ENCODE results near the gene KLRC4. TPM values are rescaled to one million over a fixed set of nuclear protein-coding genes. Genes with fewer than 3 reads are reported as not detected.
A peak's percentile ranks its signal among the peaks of the same experiment; 100 is the strongest.

Gene KLRC4
- total and polyA plus RNA-seq, 2 experiments from 2014 or later = not detected

GRCh38 chr12:10457760-10458159 lies 48.2 kb upstream of the KLRC4 start:
- Histone ChIP-seq H3F3A (replicated peaks; ENCODE audit: low read depth) (no peaks in the 10 kb centered on the region), H3K4me3 (no peak overlapping the region), H3K36me3 (ENCODE audit: insufficient read depth) (no peaks in the 10 kb centered on the region), H3K27me3 (ENCODE audit: insufficient read depth) (no peaks in the 10 kb centered on the region), H4K20me1 (replicated peaks; ENCODE audit: insufficient read depth) (no peaks in the 10 kb centered on the region), H3K27ac (ENCODE audit: low read depth) (0 out of 2 replicates have a peak overlapping the region, but pooled peaks have one; percentile 0), H3K9me2 (ENCODE audit: insufficient read depth) (no peaks in the 10 kb centered on the region; the same call in 1 of the 2 replicates), H3K79me2 (replicated peaks; ENCODE audit: insufficient read depth) (no peaks in the 10 kb centered on the region), H3K4me1 (ENCODE audit: insufficient read depth) (peaks cover 9% of the 10 kb centered on the region), H3K4me2 (peak overlapping the region; percentile 29), H2AFZ (0 out of 2 replicates have a peak overlapping the region, but pooled peaks have one; percentile 2)
- Mint-ChIP-seq H3K9me3 (peaks cover 28% of the 10 kb centered on the region; the same call in 2 of the 3 replicates), H3K4me3 (no peak overlapping the region), H3K27me3 (ENCODE audit: insufficient read depth, low read depth, poor library complexity) (peaks cover 2% of the 10 kb centered on the region), H3K36me3 (ENCODE audit: low read depth) (peaks cover 15% of the 10 kb centered on the region; the same call in 1 of the 3 replicates), H3K4me1 (peaks cover 11% of the 10 kb centered on the region; the same call in 2 of the 3 replicates), H3K27ac (peak overlapping the region; percentile 48; the same call in 1 of the 2 replicates)
- DNase-seq (ENCODE audit: low spot score) (peak; percentile 84), ATAC-seq (peak; percentile 97)
- TF ChIP-seq ZNF462 (CRISPR knock-in tag; IDR thresholded peaks at IDR 0.05) (0 out of 2 replicates have a peak, but pooled peaks have one; percentile 29), JUNB (IDR thresholded peaks at IDR 0.05; ENCODE audit: unreplicated experiment) (no peak), ZNF114 (CRISPR knock-in tag; IDR thresholded peaks at IDR 0.05) (0 out of 2 replicates have a peak, but pooled peaks have one; percentile 45)

- Mint-ChIP-seq H3K27me3 (ENCODE audit: insufficient read depth, low read depth, poor library complexity) (peaks cover 2% of the 10 kb centered on the region), H3K9me3 (peaks cover 28% of the 10 kb centered on the region; the same call in 2 of the 3 replicates), H3K4me3 (no peak overlapping the region), H3K4me1 (peaks cover 11% of the 10 kb centered on the region; the same call in 2 of the 3 replicates), H3K36me3 (ENCODE audit: low read depth) (peaks cover 15% of the 10 kb centered on the region; the same call in 1 of the 3 replicates), H3K27ac (no peak overlapping the region)
- H3K27ac ChIP-seq (ENCODE audit: low read depth) = no peak overlapping the region
- ATAC-seq (no peak), DNase-seq (ENCODE audit: low spot score) (no peak)
- H4K20me1 ChIP-seq (replicated peaks; ENCODE audit: insufficient read depth) = no peaks in the 10 kb centered on the region
- no peaks in the 10 kb centered on the region for H3F3A ChIP-seq (replicated peaks; ENCODE audit: low read depth)
- no peaks in the 10 kb centered on the region for H3K27me3 ChIP-seq (ENCODE audit: insufficient read depth)
- H3K4me2 ChIP-seq = no peak overlapping the region
- 0 out of 2 replicates have a peak overlapping the region, but pooled peaks have one; percentile 2 for H2AFZ ChIP-seq
- H3K4me3 ChIP-seq = no peak overlapping the region
- no peaks in the 10 kb centered on the region; the same call in 1 of the 2 replicates for H3K9me2 ChIP-seq (ENCODE audit: insufficient read depth)
- peaks cover 9% of the 10 kb centered on the region for H3K4me1 ChIP-seq (ENCODE audit: insufficient read depth)
- no peaks in the 10 kb centered on the region for H3K79me2 ChIP-seq (replicated peaks; ENCODE audit: insufficient read depth)
- no peaks in the 10 kb centered on the region for H3K36me3 ChIP-seq (ENCODE audit: insufficient read depth)
- TF ChIP-seq ZNF114 (CRISPR knock-in tag; IDR thresholded peaks at IDR 0.05) = no peak
- no peak for TF ChIP-seq ZNF331 (CRISPR knock-in tag; IDR thresholded peaks at IDR 0.05; ENCODE audit: low read depth)
- no peak for TF ChIP-seq CREB1 (CRISPR knock-in tag; IDR thresholded peaks at IDR 0.05; ENCODE audit: low read depth)
- TF ChIP-seq CTCF (conservative IDR thresholded peaks at IDR 0.05; ENCODE audit: low read depth in 2 of 2) = no peak
- TF ChIP-seq EZH2phosphoT487 (IDR thresholded peaks at IDR 0.05; ENCODE audit: unreplicated experiment) = no peak
- no peak for TF ChIP-seq NANOG (IDR thresholded peaks at IDR 0.05; ENCODE audit: borderline replicate concordance)
These were observed 47.3 kb upstream of the KLRC4 start for GRCh38 chr12:10456856-10457255.

Data from GM23338 (cell line).